Keratinocyte (primary cell): Measurements from ENCODE around the gene MDGA2. TPM values are rescaled to one million over a fixed set of nuclear protein-coding genes. Genes with fewer than 3 reads are reported as not detected.

Experiments used
- DNase-seq: peaks from one replicate; pipeline ENCODE4 v3.0.0-alpha.2; 2011; ENCODE audit warnings: low read depth, missing footprints, low spot score
- FAIRE-seq: peaks from 2 replicates; lab custom pipeline; 2011; peaks lifted over from hg19 to GRCh38; lab: Jason Lieb, UNC
- H2AFZ ChIP-seq: 2 replicates; pipeline ENCODE4 v1.6.0; 2012; ENCODE audit warnings: low read length, control low read depth, inconsistent platforms; ENCODE audit not compliant: control insufficient read depth
- H3K27ac ChIP-seq: 2 replicates; pipeline ENCODE4 v1.5.1; 2011; ENCODE audit warnings: low read length; ENCODE audit not compliant: control insufficient read depth, insufficient read depth
- H3K27me3 ChIP-seq: 3 replicates; pipeline ENCODE4 v1.6.0; 2011; ENCODE audit warnings: low read length; ENCODE audit not compliant: control insufficient read depth, insufficient read depth; ENCODE audit errors: extremely low read depth
- H3K36me3 ChIP-seq, 2 experiments: 2 replicates in 1 of 2; 3 replicates in 1 of 2; pipeline ENCODE4 v1.5.1; 2011; ENCODE audit warnings: low read length in 2 of 2, mild to moderate bottlenecking in 1 of 2; ENCODE audit not compliant: control insufficient read depth in 2 of 2, insufficient read depth in 2 of 2; ENCODE audit errors: extremely low read depth in 1 of 2
- H3K4me1 ChIP-seq: 3 replicates; pipeline ENCODE4 v1.5.1; 2011; ENCODE audit warnings: low read length; ENCODE audit not compliant: control insufficient read depth, insufficient read depth; ENCODE audit errors: extremely low read depth
- H3K4me2 ChIP-seq: 3 replicates; pipeline ENCODE4 v1.6.0; 2011; ENCODE audit warnings: low read depth, low read length; ENCODE audit not compliant: control insufficient read depth, insufficient read depth; ENCODE audit errors: extremely low read depth
- H3K4me3 ChIP-seq, 3 experiments: fragments of 200-600 bp in 1 of 3; sonication (generic) in 1 of 3; 2 replicates in 2 of 3; 3 replicates in 1 of 3; pipeline ENCODE4 v1.5.1; 2011 to 2016; ENCODE audit warnings: low read length in 3 of 3, mild to moderate bottlenecking in 3 of 3, control low read depth in 2 of 3, inconsistent platforms in 1 of 3, low read depth in 1 of 3, mixed read lengths in 1 of 3, mixed run types in 1 of 3, moderate library complexity in 1 of 3; ENCODE audit not compliant: control insufficient read depth in 2 of 3, insufficient read depth in 2 of 3; ENCODE audit errors: extremely low read depth in 1 of 3
- H3K79me2 ChIP-seq: 2 replicates; pipeline ENCODE4 v1.6.0; 2012; ENCODE audit warnings: low read length; ENCODE audit not compliant: control insufficient read depth, insufficient read depth
- H3K9ac ChIP-seq: 3 replicates; pipeline ENCODE4 v1.6.0; 2011; ENCODE audit warnings: low read length; ENCODE audit not compliant: control insufficient read depth, insufficient read depth; ENCODE audit errors: extremely low read depth
- H3K9me1 ChIP-seq: 3 replicates; pipeline ENCODE4 v1.6.0; 2011; ENCODE audit warnings: low read length; ENCODE audit not compliant: control insufficient read depth, insufficient read depth; ENCODE audit errors: extremely low read depth
- H3K9me3 ChIP-seq: 2 replicates; pipeline ENCODE4 v1.5.1; 2012; ENCODE audit warnings: low read depth, low read length; ENCODE audit not compliant: control insufficient read depth
- H4K20me1 ChIP-seq: 3 replicates; pipeline ENCODE4 v1.6.0; 2011; ENCODE audit warnings: low read length; ENCODE audit not compliant: control insufficient read depth, insufficient read depth; ENCODE audit errors: extremely low read depth
- EZH2 ChIP-seq: IDR thresholded peaks from one replicate; pipeline ENCODE4 v1.6.1; 2012; ENCODE audit warnings: inconsistent platforms, mild to moderate bottlenecking, low read length, moderate library complexity
- dilution Hi-C: fragments of 300-500 bp; cut with MboI; formaldehyde crosslinking; loops from one replicate; pipeline ENCODE4 v1.7.0; 2020; ENCODE audit warnings: low sequenced_read_pairs; ENCODE audit not compliant: extremely low pct_ligation_motif_present
- polyA plus RNA-seq, 5 experiments: library from polyadenylated mRNA; depleted of rRNA in 3 of 5; stranded (reverse) in 3 of 5; stranded (forward) in 1 of 5; unstranded in 1 of 5; fragments of >200 nt; gene quantifications; 1 replicate in 1 of 5; 2 replicates in 3 of 5; 3 replicates in 1 of 5; pipeline versions ENCODE4 v1.2.1 to v1.2.3, GENCODE V29; 2011 to 2012; ENCODE audit warnings: missing spikeins in 2 of 5, low read depth in 1 of 5, low replicate concordance in 1 of 5
- TF ChIP-seq, protein P1 (sequence below), 3 experiments: IDR thresholded peaks in 1 of 3; conservative IDR thresholded peaks in 1 of 3; optimal IDR thresholded peaks in 1 of 3; 2 replicates in 2 of 3; 3 replicates in 1 of 3; pipeline versions ENCODE3 to v1.5.1; 2011; ENCODE audit warnings: low read length in 3 of 3, mild to moderate bottlenecking in 3 of 3, moderate library complexity in 2 of 3, control low read depth in 1 of 3, inconsistent platforms in 1 of 3; ENCODE audit not compliant: insufficient read depth in 2 of 3; ENCODE audit errors: extremely low read depth in 1 of 3

Gene MDGA2
- polyA plus RNA-seq, 1 donor (not counting 4 experiments of a cell fraction or from before 2014, with no cell fraction given), result not detected

DNA sequence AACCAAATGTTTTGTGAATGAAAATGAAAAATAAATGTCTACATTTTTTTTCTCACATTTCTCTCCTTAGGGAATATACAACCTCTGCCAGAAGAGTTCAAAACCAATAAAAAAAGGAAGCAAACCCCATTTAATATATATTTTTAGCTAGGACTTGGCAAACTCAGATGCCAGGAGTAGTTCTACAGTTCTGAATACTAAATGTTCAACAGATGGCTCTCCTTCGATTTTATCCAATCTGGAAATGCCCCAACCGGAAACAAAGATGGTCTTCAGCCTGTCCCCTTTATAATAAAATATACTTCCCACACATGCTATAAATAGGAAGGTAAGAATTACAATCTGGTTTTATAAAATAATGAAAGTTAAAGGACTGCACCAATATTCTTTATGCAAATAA, 330.4 kb downstream of the MDGA2 start:
- Histone ChIP-seq H4K20me1 (no peaks in the 10 kb centered on the region), H3K4me2 (no peak overlapping the region), H3K9me3 (no peaks in the 10 kb centered on the region), H3K4me1 (no peaks in the 10 kb centered on the region), H3K79me2 (no peaks in the 10 kb centered on the region), H2AFZ (no peak overlapping the region), H3K4me3 (no peak overlapping the region), H3K9me1 (no peaks in the 10 kb centered on the region), H3K27me3 (no peaks in the 10 kb centered on the region), H3K36me3 (no peaks in the 10 kb centered on the region), H3K27ac (no peak overlapping the region), H3K9ac (no peak overlapping the region)
- dilution Hi-C loops, result no loop called here
- FAIRE-seq (no peak), DNase-seq (no peak)
- TF ChIP-seq, protein P1, sequence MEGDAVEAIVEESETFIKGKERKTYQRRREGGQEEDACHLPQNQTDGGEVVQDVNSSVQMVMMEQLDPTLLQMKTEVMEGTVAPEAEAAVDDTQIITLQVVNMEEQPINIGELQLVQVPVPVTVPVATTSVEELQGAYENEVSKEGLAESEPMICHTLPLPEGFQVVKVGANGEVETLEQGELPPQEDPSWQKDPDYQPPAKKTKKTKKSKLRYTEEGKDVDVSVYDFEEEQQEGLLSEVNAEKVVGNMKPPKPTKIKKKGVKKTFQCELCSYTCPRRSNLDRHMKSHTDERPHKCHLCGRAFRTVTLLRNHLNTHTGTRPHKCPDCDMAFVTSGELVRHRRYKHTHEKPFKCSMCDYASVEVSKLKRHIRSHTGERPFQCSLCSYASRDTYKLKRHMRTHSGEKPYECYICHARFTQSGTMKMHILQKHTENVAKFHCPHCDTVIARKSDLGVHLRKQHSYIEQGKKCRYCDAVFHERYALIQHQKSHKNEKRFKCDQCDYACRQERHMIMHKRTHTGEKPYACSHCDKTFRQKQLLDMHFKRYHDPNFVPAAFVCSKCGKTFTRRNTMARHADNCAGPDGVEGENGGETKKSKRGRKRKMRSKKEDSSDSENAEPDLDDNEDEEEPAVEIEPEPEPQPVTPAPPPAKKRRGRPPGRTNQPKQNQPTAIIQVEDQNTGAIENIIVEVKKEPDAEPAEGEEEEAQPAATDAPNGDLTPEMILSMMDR (optimal IDR thresholded peaks at IDR 0.05 in 1 of 3, IDR thresholded peaks at IDR 0.05 in 1 of 3, conservative IDR thresholded peaks at IDR 0.05 in 1 of 3; ENCODE audit: extremely low read depth in 1 of 3, insufficient read depth in 2 of 3, low read length in 3 of 3), result no peak
- no peak for TF ChIP-seq EZH2

DNA sequence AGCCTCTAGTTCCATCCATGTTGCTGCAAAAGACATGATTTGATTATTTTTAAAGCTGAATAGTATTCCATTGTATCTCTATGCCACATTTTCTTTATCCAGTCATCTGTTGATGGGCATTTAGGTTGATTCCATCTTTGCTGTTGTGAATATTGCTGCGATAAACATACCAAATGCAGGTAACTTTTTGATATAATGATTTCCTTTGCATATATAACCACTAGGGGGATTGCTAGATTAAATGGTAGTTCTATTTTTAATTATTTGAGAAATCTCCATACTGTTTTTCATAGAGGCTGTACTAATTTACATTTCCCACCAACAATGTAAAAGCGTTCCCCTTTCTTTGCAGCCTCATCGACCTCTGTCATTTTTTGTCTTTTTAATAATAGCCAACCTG, 342.5 kb downstream of the MDGA2 start:
- Histone ChIP-seq H3K27ac (no peak overlapping the region), H3K79me2 (no peaks in the 10 kb centered on the region), H3K4me2 (no peak overlapping the region), H2AFZ (no peak overlapping the region), H3K4me3 (no peak overlapping the region), H3K9me3 (no peaks in the 10 kb centered on the region), H3K27me3 (no peaks in the 10 kb centered on the region), H3K9ac (no peak overlapping the region), H3K36me3 (no peaks in the 10 kb centered on the region), H3K9me1 (no peaks in the 10 kb centered on the region), H4K20me1 (no peaks in the 10 kb centered on the region), H3K4me1 (no peaks in the 10 kb centered on the region)
- dilution Hi-C loops, result no loop called here
- TF ChIP-seq EZH2, result no peak
- TF ChIP-seq, protein P1 (optimal IDR thresholded peaks at IDR 0.05 in 1 of 3, IDR thresholded peaks at IDR 0.05 in 1 of 3, conservative IDR thresholded peaks at IDR 0.05 in 1 of 3; ENCODE audit: extremely low read depth in 1 of 3, insufficient read depth in 2 of 3, low read length in 3 of 3), result no peak
- FAIRE-seq (no peak), DNase-seq (no peak)
